LoVo (cell line): ENCODE measurements around the gene ANTXR2.

Experiments
- DNase-seq: peaks from one replicate; pipeline ENCODE4 v3.0.0-alpha.2; 2016; ENCODE audit warnings: low spot score

Gene ANTXR2

DNA sequence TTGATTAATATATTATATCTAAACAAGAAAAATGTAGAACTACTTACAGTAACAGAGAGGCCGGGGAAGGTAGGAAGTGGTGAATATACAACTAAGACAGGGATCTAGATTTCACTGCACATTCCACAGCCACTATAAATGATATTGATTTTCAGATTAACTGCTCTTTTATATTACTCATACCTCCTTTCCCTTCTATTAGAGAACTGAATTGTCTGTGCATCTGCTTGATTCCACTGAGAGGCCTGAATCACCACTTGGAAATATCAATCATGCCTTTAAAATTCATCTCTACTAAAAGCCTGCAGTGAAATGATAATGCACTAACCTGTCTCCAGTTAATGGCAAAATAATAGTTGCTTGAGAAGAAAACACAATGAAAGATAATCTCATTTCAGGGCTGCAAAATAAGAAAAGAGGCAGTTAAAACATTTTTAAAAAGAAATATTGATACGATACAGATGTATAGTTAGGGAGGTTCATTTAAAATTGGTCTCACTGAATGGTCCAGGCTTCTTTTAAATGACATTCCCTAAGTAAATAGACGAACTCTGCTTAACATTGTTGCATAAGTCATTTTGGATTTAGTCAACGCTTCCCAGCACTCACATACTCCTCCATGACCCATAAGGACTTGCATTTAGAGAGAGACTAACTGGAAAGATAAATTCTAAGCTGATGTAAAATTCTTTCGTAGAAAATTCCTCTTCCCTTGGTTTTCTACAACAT is 3.8 kb downstream of the ANTXR2 start:
- DNase-seq = no peak

DNA sequence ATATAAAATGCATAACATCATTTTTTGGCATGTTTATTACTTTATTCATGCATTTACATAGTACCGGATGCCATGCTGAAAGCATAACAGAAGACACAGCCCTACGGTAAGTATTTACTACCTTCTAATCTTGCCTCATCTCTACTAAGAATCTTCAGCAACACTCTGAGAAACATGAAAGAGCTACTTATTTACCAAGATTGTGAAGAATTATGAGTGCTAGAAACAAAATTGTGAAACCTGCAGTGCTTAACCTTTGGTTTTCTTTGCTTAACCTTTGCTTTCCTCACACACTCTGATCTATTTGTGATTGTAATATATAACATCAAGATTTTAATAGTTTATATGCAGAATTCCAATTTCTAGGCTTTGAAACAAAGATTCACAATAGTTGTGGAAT is 7.4 kb downstream of the ANTXR2 start:
- DNase-seq = no peak

DNA sequence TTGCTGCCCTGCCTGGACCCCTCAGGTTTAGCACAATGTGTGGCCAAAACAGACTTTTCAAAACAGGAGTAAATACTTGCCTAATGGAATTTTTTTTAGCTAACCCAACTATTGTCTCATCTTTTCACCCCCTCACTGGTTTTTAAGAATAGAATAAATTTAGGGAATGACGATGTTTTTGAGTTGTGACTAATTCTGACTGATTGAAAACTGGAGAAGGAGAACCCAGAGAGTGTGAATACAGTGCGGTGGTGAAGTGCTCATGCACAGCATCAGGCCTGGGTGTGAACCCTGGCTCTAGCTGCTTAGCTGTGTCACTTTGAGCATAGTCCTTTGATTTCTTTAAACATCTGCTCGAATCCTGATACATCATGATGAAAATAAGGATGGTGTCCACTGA is 10.5 kb downstream of the ANTXR2 start:
- DNase-seq = no peak

DNA sequence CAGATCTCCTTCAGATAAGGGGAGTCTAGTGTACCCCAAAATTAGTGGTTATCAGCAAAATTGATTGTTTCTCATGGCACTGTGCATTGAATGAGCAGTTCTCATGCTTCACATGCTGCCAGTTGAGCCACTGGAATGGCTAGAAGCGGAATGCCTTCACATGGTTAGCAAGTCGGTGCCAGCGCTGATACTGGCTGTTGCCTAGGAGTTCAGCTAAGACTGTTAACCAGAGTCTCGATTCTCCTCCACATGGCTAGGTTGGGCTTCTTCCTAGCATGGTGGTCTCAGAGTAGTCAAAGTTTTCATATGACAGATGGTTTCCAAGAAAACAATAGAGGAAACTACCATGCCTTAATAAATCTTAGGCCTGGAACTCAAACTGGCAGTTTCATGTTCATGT is 12.2 kb downstream of the ANTXR2 start:
- DNase-seq = no peak

DNA sequence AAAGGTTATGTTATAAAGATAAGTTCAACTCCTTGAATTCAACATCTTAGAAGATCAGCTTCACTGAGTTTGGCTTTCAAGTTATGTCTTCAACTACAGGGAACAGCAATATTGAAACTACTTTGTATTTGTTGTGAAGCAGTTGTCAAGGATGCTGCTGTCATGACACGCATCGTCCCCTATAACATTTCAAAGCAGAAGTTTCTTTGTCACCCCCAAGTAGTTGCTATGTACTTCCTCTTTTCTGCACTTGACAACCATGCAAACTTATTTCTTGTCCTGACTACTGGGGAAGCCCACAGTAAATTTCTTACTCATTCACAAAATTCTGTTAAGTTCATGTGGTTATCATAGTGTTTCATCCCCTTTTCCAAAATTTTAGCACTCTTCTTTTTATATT is 14.3 kb downstream of the ANTXR2 start:
- DNase-seq = no peak

DNA sequence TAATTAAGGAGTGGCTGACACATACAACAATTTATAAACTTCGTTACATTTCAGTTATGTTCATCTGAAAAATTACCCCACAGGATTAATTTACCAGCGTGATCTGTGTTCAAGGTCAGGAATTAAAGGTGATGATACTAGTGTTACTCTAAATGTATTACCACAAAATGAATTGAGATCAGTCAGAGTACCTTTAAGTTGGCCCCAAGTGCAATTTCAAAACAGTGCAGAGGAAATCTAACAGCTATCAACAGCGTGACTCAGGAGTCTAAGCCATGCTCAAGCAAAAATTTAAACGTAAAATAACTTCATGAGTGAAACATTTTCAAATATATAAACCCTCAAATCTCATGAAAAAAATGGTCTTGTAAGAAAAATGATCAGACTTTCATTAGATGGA is 18.7 kb downstream of the ANTXR2 start:
- no peak for DNase-seq

DNA sequence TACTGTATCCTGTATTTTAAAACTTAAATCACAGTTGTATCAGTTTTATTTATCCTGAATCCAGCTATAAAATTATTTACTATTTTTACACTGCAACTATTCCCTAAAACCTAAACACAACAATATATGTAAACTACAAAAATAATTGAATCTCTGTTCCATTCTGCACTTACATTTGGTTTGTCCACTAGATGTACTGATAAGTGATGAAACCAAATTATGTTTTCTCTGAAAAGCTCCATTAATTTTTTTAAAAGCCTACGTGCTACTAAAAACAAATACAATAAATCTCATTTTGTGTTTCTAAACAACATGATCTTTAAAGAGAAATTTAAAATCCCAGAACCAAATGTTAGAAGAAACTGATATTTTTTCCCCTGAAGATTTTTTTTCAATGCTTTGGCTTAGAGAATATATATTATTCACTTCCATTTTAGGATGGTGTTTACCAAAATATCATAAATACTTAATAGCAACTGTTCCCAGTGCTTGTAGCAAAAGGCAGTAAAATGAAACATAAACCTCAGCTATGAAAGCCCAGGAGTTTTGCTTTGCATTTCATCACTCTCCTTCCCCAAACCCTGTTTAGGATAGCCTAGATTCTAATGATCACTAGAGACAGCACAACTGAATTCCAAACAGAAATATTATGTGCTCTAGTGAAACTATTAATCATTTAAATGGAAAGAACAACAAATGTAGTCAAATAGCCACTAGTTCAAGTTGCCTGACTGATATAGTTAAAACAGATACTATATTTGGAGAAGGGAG is 19.7 kb downstream of the ANTXR2 start:
- no peak for DNase-seq

DNA sequence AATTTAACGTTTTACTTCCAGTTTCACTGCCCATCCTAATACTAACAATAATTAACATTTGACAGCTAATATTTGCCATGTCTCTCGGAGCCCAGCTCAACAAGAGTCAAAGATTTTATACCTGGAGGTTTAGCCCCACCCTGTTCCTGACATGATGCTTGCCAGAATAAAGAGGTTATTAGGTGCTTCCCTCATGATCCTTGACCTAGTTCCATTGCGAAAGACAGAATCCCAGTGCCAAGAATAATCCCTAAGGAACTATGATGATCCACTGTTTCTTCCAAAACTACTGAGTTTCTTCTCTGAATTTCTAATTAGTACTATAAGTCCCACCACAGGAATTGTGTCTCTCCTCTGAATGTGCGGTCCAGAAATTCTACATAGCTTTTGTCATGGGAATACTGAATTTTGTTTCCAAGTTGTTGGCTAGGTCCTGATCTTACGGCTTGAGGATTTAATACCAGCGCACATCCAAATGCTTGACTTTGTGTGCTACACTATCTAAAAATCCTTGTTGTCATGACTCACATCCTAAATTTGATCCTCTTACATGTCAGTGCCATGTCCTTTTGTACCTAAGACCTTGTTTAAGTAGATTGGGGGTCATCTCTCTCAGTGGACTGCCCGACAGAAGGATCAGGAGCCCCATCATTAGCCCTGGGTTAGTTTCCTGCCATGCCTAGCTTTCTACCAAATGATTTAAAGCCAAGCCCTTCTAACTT is 23.1 kb downstream of the ANTXR2 start:
- DNase-seq = no peak

DNA sequence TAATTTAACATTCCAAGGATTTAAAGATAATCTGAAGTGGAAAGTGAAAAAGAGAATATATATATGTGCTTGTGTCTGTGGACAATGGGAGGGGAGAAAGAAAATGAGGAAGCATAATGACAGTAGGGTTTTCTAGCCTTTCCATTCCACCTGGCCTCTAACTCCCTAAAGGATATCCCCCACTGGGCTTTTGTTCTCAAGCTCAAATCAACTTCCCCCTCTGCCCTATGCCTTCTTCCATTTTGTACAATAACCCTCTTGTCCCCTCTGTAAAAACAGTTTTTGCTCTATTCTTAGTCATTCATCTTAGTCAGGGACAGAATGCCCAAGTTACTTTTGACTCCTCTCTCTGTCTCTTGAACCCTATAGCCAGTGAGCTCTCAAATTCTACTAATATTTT is 23.6 kb downstream of the ANTXR2 start:
- DNase-seq = no peak

DNA sequence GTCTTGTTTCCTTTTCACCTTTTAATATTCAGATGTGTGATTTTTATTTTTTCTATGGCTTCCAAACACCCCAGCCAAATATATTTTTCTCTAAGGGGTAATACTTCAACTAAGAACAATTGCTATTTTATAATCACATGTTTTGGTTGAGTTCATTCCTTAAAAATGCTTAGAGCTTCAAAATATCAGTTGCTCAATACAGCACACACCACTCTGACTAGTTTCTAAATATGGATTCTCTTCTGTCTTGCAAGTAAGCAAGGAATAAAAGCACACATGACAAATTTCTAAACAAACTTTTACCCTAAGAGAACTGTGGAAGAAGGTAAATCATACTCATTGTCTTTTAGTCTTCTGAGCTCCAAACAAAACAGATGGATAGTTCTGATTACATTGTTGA is 27.2 kb downstream of the ANTXR2 start:
- DNase-seq = no peak

DNA sequence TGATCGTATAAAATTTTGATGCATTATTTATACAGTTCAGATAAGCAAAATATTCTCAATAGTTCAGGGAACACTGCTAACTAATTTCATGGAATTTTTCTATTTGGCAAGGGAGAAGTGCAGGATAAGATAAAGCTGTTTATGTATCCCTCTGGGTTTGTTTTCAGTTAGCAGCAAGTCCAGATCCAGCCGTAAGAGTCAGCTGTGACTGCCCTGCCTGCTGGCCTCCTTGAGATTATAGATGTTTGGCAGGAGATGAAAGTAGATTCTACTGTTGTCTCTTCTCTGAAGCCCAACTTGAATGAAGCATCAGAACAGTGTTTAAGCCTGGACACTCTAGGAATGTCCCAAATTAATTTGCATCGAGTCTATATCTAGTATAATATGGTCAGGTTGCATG is 29.5 kb downstream of the ANTXR2 start:
- DNase-seq = no peak

DNA sequence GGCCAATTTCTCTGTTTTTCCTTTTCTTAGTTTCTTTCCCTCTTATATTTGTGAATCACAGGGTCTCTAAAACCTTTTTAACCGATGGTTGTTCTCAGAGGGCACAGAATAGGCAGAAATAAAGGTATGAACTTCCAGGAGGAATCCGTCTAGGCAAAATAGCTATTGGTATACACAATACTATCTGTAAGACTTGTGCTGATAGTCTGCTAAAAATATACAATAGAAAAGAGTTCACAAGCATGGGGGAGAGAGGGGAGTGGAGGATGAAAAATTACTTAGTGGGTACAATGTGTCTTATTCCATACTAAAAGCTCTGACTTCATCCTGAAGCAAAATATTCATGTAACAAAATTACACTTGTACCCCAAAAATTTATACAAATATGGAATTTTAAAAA is 30.2 kb downstream of the ANTXR2 start:
- no peak for DNase-seq

DNA sequence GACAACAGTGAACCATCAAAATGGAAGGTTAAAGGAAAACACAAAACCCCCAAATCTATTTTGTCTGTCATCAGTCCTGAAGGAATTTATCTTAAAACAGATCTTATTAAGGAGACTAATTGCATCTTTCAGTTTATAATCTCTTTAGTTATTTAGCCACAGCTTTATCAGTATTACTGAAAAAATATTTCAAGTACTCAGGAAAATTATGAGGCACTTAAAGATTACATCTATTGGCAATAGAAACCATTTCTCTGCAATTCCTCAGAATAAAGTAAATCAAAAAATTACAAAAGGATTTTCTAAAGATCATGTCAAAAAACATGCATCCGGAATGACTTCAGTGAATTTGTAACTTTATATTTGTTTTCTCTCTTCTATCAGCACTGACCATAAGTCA is 35.2 kb downstream of the ANTXR2 start:
- no peak for DNase-seq

DNA sequence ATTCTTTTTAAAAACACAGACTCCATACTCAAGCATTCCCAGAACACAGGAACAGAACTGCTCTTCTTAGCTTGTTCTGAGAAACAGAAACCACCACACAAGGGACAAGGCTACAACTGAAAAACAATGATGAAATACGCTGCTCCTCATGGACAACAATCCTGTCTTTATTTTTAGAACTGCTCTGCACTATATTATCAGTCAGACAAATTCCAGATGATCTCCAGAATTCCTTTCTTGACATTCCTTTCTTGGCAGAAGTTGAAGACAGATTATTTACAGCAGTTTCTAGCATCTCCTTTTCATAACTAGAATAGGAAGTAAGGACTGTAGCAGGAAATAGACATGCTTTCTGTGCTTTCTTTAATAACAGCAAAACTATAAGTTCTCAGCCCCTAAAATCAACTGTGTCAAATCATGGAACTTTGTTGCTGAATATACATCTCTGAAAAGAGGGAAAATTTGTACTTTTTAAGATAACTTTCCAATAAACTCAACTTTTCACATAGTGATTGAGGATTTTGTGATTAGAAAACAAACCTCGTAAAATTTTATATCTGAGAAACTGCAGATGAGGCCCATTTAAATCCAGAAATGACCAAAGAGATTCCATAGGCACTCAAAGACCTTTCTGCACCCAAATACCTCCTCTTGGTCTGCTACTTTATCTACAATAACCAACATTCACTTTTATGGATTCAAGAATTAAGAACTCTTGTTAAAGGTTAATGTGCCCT is 35.9 kb downstream of the ANTXR2 start:
- DNase-seq = no peak

DNA sequence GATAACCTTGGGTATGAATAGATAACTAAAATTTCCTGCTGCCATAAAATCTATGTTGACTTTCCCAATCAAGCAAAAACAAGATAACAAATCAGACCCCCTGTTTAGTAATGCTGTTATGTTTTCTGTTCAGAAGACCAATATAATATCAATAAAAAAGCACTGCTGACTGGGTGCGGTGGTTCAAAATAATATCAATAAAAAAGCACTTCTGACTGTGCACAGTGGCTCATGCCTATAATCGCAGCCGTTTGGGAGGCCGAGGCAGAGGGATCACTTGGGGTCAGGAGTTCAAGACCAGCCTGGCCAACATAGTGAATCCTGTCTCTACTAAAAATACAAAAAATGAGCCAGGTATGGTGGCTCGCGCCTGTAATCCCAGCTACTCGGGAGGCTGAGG is 36.7 kb downstream of the ANTXR2 start:
- peak; percentile 8 for DNase-seq

DNA sequence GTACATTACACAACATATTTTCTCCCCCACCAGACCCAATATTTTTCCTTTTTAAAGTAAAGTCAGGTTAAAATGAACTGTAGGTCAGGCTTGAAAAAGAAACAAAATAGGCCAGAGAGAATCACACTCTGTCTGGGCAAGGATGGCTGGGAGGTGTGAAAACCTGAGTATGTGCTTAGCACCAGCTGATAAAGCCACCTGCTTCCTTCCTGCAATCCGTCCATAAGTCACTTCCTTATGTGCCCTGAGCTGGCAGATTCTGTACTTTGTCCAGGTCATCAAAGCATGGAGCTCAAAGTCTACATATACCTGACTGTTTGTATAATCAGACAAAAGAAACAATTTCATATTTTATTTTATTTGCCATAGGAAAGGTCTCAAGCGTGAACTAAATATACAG is 37.7 kb downstream of the ANTXR2 start:
- peak; percentile 70 for DNase-seq

DNA sequence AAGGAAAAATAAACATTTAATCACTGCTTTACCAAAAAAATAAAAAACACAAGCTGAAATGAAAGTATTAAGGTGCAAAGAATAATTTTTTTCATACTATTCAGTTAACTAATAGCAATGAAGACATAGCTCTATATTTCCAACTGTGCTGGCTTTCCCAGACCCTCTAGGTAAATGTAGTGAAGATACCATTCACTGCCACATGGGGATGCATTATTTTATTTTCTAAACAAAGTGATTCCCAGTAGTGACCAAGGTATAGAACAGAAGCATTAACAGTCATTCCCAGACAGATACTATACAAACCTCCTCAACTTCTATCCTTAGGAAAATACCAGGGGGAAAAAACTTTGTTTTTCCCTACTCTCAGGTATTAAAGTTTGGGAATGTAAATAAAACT is 39.4 kb downstream of the ANTXR2 start:
- no peak for DNase-seq

DNA sequence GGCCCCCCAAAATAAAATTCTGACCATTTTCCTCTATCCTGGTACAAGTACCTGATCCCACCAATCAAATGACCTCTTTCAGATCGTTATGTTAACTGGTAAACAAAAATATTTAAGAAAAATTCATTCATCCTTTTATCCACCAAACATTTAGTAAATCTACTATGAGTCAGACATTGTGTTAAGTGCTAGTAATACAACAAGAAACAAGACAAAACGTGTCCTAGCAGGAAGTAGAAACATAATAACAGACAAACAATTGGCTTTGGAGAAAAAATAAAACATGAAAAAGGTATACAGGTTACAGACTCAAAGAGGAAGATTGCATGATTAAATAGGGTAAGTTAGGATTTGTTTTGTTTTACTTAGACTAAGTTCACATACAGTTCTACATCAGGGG is 43.7 kb downstream of the ANTXR2 start:
- DNase-seq = no peak

DNA sequence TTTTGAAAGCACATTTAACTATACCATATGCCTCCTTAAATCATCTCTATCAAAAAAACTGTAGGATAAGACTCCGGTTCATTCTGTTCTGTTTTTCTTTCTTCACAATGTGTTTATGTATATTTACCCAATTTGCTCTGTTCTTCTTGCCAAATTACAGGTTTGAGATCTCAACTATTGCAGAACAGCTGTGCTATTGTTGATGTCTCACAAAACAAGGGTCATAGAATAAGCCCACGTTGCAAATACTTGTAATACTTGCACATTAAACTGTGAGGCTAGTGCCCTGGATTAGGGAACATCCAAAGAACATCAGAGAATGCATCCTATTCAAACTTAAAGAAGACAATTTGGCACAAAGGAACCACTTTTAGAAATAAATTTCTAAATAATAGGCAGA is 45.4 kb downstream of the ANTXR2 start:
- DNase-seq = no peak

DNA sequence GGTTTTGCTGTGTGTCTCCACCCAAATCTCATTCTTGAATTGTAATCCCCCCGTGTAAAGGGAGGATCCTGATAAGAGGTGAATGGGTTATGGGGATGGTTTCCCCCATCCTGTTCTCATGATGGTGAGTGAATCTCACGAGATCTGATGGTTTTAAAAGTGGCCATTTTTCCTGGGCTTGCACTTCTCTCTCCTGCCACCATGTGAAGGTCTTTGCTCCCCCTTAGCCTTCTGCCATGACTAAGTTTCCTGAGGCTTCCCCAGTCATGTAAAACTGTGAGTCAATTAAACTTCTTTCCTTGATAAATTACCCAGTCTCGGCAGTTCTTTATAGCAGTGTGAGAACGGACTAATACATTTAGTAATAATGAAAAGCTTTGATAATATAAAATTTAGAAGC is 46.9 kb downstream of the ANTXR2 start:
- DNase-seq = no peak

DNA sequence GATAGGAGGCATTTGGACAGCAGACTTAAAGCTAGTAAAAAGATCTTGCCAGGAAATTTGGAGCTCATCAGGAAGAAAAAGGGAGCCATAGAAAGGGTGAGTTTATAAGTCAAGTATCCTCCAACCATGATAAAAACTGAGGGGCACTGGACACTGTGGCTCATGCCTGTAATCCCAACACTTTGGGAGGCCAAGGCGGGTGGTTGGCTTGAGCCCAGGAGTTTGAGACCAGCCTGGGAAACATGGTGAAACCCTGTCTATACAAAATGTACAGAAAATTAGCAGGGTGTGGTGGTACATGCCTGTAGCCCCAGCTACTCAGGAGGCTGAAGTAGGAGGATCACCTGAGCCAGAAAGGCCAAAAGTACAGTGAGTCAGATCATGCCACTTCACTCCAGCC is 48.7 kb downstream of the ANTXR2 start:
- no peak for DNase-seq

DNA sequence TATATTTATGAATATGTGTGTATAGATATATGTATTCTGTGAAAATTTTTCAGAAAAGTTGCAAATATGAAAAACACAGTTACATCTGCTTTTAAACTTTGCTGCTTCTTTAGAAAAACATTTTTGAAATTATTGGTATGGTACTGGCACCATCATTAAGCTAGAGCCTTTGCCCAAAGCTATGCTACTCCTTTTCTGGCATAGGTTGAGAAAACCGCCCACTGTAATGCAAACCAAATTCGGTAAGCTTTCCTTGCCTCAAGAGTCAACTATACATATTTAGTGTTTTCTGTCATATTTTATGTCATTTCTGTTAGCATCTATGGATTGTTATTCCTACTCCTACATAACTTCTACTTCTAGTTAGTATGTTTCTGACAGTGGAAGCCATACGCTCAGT is 50.7 kb downstream of the ANTXR2 start:
- DNase-seq = no peak
